Tibial nerve (tissue), 4 donors: Measurements from ENCODE around the gene PTPRG.

Source experiments
- CTCF ChIP-seq, 5 experiments: fragments of 200-600 bp in 3 of 5; fragments of 450-650 bp in 2 of 5; sonication (generic) in 3 of 5; IDR thresholded peaks; one replicate each; pipeline ENCODE4 v1.5.1; 2016 to 2019; ENCODE audit warnings: antibody characterized with exemption in 5 of 5, mild to moderate bottlenecking in 3 of 5, moderate library complexity in 2 of 5
- EP300 ChIP-seq, 2 donors: sonication (generic); formaldehyde crosslinking; IDR thresholded peaks; one replicate each; pipeline ENCODE4 v1.6.1; 2017; ENCODE audit warnings: antibody characterized with exemption in 2 of 2, mild to moderate bottlenecking in 1 of 2
- POLR2A ChIP-seq, 2 donors: fragments of 450-650 bp; IDR thresholded peaks; one replicate each; pipeline ENCODE4 v1.6.1; 2017; ENCODE audit warnings: antibody characterized with exemption in 2 of 2, mild to moderate bottlenecking in 2 of 2, moderate library complexity in 2 of 2

- TF ChIP-seq CTCF (IDR thresholded peaks at IDR 0.05) (no peak), POLR2A (IDR thresholded peaks at IDR 0.05) (no peak), EP300 (IDR thresholded peaks at IDR 0.05) (no peak)
Observed at GRCh38 chr3:61733000-61733399, 171.6 kb downstream of the PTPRG start.
